ENCODE data around the gene ADPRHL1.

- TF ChIP-seq POLR2A (IDR thresholded peaks at IDR 0.05) (no peak), CTCF (IDR thresholded peaks at IDR 0.05) (no peak)
Measured at GRCh38 chr13:113359571-113359970, 93.7 kb downstream of the ADPRHL1 start.
